GM12878 (cell line): ENCODE results near the gene GET3. TPM values are rescaled to one million over a fixed set of nuclear protein-coding genes. Genes with fewer than 3 reads are reported as not detected.

Experiments
- ATAC-seq: fragments of 200-7000 bp; cut with Tn5 transposase; 3 replicates; pipeline ENCODE4 v1.9.1; 2020; ENCODE audit warnings: mild to moderate bottlenecking, moderate library complexity
- BruUV-seq: library from RNA; stranded (reverse); fragments of 400-500 nt; replicated peaks from 2 replicates; lab custom pipeline; 2021; lab: Mats Ljungman, UMichigan
- CTCF ChIA-PET: fragments of 300-600 bp; sonication (Branson Sonifier 250); formaldehyde crosslinking; extraction: SDS; loops from one replicate; lab custom pipeline; 2021; ENCODE audit warnings: inconsistent platforms; lab: Yijun Ruan, JAX
- POLR2A ChIA-PET: fragments of 350-600 bp; formaldehyde crosslinking; extraction: SDS; loops from one replicate; lab custom pipeline; 2021; ENCODE audit warnings: inconsistent platforms; lab: Charles Lee
- RAD21 ChIA-PET: fragments of 300-600 bp; sonication (Branson Sonifier 250); formaldehyde crosslinking; loops from one replicate; lab custom pipeline; 2023; ENCODE audit warnings: antibody characterized with exemption; ENCODE audit not compliant: unreplicated experiment; lab: Charles Lee
- SMC1A ChIA-PET: fragments of 300-600 bp; sonication (Branson Sonifier 250); formaldehyde crosslinking; loops from one replicate; lab custom pipeline; 2023; ENCODE audit not compliant: unreplicated experiment, uncharacterized antibody; lab: Charles Lee
- DNase-seq: peaks from one replicate; pipeline ENCODE4 v3.0.0-alpha.2; 2011; ENCODE audit warnings: low read depth, low spot score
- FAIRE-seq: peaks from 3 replicates; lab custom pipeline; 2011; peaks lifted over from hg19 to GRCh38; lab: Jason Lieb, UNC
- H2AFZ ChIP-seq: 2 replicates; pipeline ENCODE4 v1.6.0; 2011; ENCODE audit warnings: low read depth, low read length, control low read depth; ENCODE audit not compliant: control insufficient read depth
- H3K27ac ChIP-seq: 2 replicates; pipeline ENCODE4 v1.5.1; 2011; ENCODE audit warnings: control low read depth; ENCODE audit not compliant: control insufficient read depth, insufficient read depth
- H3K27me3 ChIP-seq, 2 experiments: replicated peaks in 1 of 2; 2 replicates each; pipeline versions ENCODE4 v1.6.0 to v1.6.1; 2011; ENCODE audit warnings: low read length in 1 of 2; ENCODE audit not compliant: control insufficient read depth in 2 of 2, insufficient read depth in 2 of 2
- H3K36me3 ChIP-seq, 2 experiments: 2 replicates each; pipeline ENCODE4 v1.5.1; 2011; ENCODE audit warnings: low read length in 1 of 2; ENCODE audit not compliant: control insufficient read depth in 2 of 2, insufficient read depth in 2 of 2
- H3K4me1 ChIP-seq: 2 replicates; pipeline ENCODE4 v1.6.1; 2011; ENCODE audit warnings: mild to moderate bottlenecking, low read length, moderate library complexity, mixed read lengths; ENCODE audit not compliant: control insufficient read depth, insufficient read depth
- H3K4me2 ChIP-seq: 2 replicates; pipeline ENCODE4 v1.6.0; 2011; ENCODE audit warnings: control low read depth; ENCODE audit not compliant: control insufficient read depth, insufficient read depth
- H3K4me3 ChIP-seq: fragments of 200-600 bp; sonication (generic); 2 replicates; pipeline ENCODE4 v1.5.1; 2016
- H3K79me2 ChIP-seq: 2 replicates; pipeline ENCODE4 v1.6.0; 2011; ENCODE audit warnings: low read length; ENCODE audit not compliant: control insufficient read depth, insufficient read depth
- H3K9ac ChIP-seq: 2 replicates; pipeline ENCODE4 v1.8.0; 2011; ENCODE audit warnings: low read length, control low read depth, mixed read lengths; ENCODE audit not compliant: control insufficient read depth, insufficient read depth
- H3K9me3 ChIP-seq: replicated peaks from 3 replicates; pipeline ENCODE4 v1.5.1; 2011; ENCODE audit warnings: mild to moderate bottlenecking, low read length; ENCODE audit not compliant: control insufficient read depth, insufficient read depth
- H4K20me1 ChIP-seq: 2 replicates; pipeline ENCODE4 v1.6.0; 2011; ENCODE audit not compliant: control insufficient read depth, insufficient read depth
- CHD1 ChIP-seq: IDR thresholded peaks from 2 replicates; pipeline ENCODE4 v1.6.1; 2012; ENCODE audit warnings: low read depth, low read length, improper control_type of control experiment
- CREM ChIP-seq: IDR thresholded peaks from 2 replicates; pipeline ENCODE4 v1.6.1; 2014; ENCODE audit warnings: antibody characterized with exemption, low read depth
- HDAC2 ChIP-seq: fragments of 200-600 bp; sonication (generic); IDR thresholded peaks from 2 replicates; pipeline ENCODE4 v1.6.1; 2017
- JUNB ChIP-seq: IDR thresholded peaks from 2 replicates; pipeline ENCODE4 v1.6.1; 2016; ENCODE audit warnings: antibody characterized with exemption, mild to moderate bottlenecking
- MAX ChIP-seq: IDR thresholded peaks from 2 replicates; pipeline ENCODE4 v1.6.1; 2012; ENCODE audit warnings: low read depth, low read length, improper control_type of control experiment
- MEF2B ChIP-seq: fragments of 450-650 bp; IDR thresholded peaks from 2 replicates; pipeline ENCODE4 v1.6.1; 2018; ENCODE audit warnings: mild to moderate bottlenecking, moderate library complexity; ENCODE audit not compliant: partially characterized antibody, poor library complexity, severe bottlenecking
- NBN ChIP-seq: fragments of 450-650 bp; IDR thresholded peaks from 2 replicates; pipeline ENCODE4 v1.6.1; 2016
- POLR2AphosphoS5 ChIP-seq: IDR thresholded peaks from 2 replicates; pipeline ENCODE4 v1.6.1; 2011; ENCODE audit warnings: mild to moderate bottlenecking, low read length, inconsistent platforms
- RAD21 ChIP-seq: IDR thresholded peaks from 2 replicates; pipeline ENCODE4 v1.6.1; 2011; ENCODE audit warnings: mild to moderate bottlenecking, low read depth, low read length, moderate library complexity; ENCODE audit not compliant: insufficient read depth
- SMAD5 ChIP-seq: IDR thresholded peaks from 2 replicates; pipeline ENCODE4 v1.6.1; 2016; ENCODE audit warnings: antibody characterized with exemption, low read depth
- SP1 ChIP-seq: IDR thresholded peaks from one replicate; pipeline ENCODE4 v1.6.1; 2011; ENCODE audit warnings: low read depth, low read length
- STAT3 ChIP-seq: IDR thresholded peaks from 2 replicates; pipeline ENCODE4 v1.6.1; 2011; ENCODE audit warnings: low read depth, low read length, improper control_type of control experiment
- TBL1XR1 ChIP-seq: IDR thresholded peaks from 2 replicates; pipeline ENCODE4 v1.6.1; 2012; ENCODE audit warnings: low read depth, low read length, improper control_type of control experiment
- ZZZ3 ChIP-seq: IDR thresholded peaks from 2 replicates; pipeline ENCODE4 v1.6.1; 2011; ENCODE audit warnings: low read depth; ENCODE audit not compliant: control insufficient read depth, insufficient read length
- WGBS: methylation state at CpG from one replicate; pipeline ENCODE4 v1.1.6; 2016; ENCODE audit warnings: low lambda C conversion rate; ENCODE audit not compliant: insufficient replicate concordance, insufficient coverage; ENCODE audit errors: missing lambda C conversion rate; 5-methylcytosine and 5-hydroxymethylcytosine counted together
- in situ Hi-C: fragments of 300-500 bp; cut with MboI; formaldehyde crosslinking; loops from 9 replicates; pipeline ENCODE4 v1.14.3; 2018; ENCODE audit warnings: mixed read lengths
- intact Hi-C: fragments of 100-400 bp; cut with micrococcal nuclease; formaldehyde crosslinking; loops from one replicate; pipeline ENCODE4 v1.14.2; 2022; ENCODE audit not compliant: unreplicated experiment
- polyA plus RNA-seq, 11 experiments: library from polyadenylated mRNA; depleted of rRNA in 4 of 11; unstranded in 6 of 11; stranded (reverse) in 5 of 11; fragments of >200 nt; fragmentation: Nextera tagmentation in 4 of 11; fragmentation: Illumina TruSeq in 1 of 11; extraction: Ambion mirVana in 4 of 11; extraction: Trizol in 1 of 11; gene quantifications; 1 replicate in 1 of 11; 2 replicates in 10 of 11; pipeline versions ENCODE4 v1.2.1 to v1.2.3, GENCODE V29; 2011 to 2016; ENCODE audit warnings: inconsistent platforms in 2 of 11, missing spikeins in 2 of 11, low read depth in 1 of 11
- total RNA-seq, 4 experiments: library from RNA; depleted of rRNA in 3 of 4; stranded (reverse); fragments of >200 nt in 3 of 4; fragmentation: Illumina TruSeq in 1 of 4; extraction: Trizol in 1 of 4; gene quantifications; 2 replicates each; pipeline versions ENCODE4 v1.2.1 to v1.2.3, GENCODE V29; 2013 to 2021
- TF ChIP-seq, protein P1 (sequence below): fragments of 450-650 bp; conservative IDR thresholded peaks from 2 replicates; pipeline ENCODE4 v1.6.1; 2017; ENCODE audit warnings: mild to moderate bottlenecking, moderate library complexity
- TF ChIP-seq, protein P2 (sequence below): fragments of 450-650 bp; IDR thresholded peaks from 2 replicates; pipeline ENCODE4 v1.6.1; 2017; ENCODE audit warnings: mild to moderate bottlenecking, low read depth, inconsistent platforms; ENCODE audit not compliant: poor library complexity, severe bottlenecking

The GET3 gene
- total and polyA plus RNA-seq, 10 of the 15 experiments (the other 5 are each of a cell fraction or from before 2014, with no cell fraction given) = 14.5 to 144 (median 97.2) TPM

DNA sequence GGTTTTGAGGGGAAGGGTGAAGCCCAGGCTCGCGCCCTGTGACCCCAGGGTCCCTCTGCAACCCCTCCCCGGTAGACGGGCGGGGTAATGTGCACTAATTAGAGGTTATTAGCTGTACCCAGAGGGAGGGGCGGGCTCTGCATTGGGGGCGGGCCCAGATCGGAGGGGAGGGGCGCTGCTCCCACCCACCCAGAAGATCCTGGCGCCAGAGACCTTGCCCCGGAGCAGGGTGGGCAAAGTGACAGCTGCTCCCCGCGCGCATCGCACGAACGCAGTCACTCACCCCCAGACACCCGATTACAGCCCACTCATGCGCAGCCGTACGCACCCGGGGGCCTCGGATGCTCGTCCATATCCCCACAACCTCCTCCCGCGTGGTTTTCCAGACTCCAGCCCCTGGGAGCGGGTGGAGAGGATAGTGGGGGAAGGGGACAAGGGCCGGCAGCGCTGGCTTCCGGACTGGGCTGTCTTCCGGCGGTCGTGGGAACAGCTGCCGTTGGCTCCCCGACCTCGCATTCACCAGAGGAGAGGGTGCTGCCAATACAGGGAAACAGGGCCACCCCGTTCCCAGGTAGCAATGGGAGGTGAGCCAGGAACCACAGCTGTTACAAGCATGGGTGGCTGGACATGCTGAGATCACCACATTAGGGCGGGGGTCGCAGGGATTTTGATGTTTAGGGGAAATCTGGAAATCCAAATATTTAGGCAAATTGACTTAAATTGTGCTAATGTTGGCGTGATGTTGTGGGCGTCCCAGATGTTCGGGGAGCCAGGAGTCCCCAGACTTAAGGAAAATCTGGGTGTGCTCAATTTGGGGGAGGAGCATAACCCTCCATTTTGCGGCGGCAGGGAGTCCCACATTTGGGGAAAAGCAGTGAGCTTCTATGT, 41.0 kb downstream of the GET3 start (continued):
- TF ChIP-seq, protein P1, sequence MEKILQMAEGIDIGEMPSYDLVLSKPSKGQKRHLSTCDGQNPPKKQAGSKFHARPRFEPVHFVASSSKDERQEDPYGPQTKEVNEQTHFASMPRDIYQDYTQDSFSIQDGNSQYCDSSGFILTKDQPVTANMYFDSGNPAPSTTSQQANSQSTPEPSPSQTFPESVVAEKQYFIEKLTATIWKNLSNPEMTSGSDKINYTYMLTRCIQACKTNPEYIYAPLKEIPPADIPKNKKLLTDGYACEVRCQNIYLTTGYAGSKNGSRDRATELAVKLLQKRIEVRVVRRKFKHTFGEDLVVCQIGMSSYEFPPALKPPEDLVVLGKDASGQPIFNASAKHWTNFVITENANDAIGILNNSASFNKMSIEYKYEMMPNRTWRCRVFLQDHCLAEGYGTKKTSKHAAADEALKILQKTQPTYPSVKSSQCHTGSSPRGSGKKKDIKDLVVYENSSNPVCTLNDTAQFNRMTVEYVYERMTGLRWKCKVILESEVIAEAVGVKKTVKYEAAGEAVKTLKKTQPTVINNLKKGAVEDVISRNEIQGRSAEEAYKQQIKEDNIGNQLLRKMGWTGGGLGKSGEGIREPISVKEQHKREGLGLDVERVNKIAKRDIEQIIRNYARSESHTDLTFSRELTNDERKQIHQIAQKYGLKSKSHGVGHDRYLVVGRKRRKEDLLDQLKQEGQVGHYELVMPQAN = peak; percentile 31
- TF ChIP-seq SP1 (peak; percentile 4), STAT3 (no peak), MAX (0 out of 2 replicates have a peak, but pooled peaks have one; percentile 13), NBN (peak; percentile 44; the same call in 1 of the 2 replicates), POLR2AphosphoS5 (0 out of 2 replicates have a peak, but pooled peaks have one; percentile 20)

GRCh38 chr19:12778905-12779161, 41.5 kb downstream of the GET3 start:
- Histone ChIP-seq H3K9ac (peak overlapping the region; percentile 94), H3K9me3 (no peaks in the 10 kb centered on the region), H3K4me1 (peaks cover 39% of the 10 kb centered on the region), H2AFZ (peak overlapping the region; percentile 78), H3K4me2 (peak overlapping the region; percentile 99), H3K79me2 (peaks cover 9% of the 10 kb centered on the region), H3K4me3 (peak overlapping the region; percentile 76), H4K20me1 (no peaks in the 10 kb centered on the region), H3K27me3 (no peaks in the 10 kb centered on the region), H3K27ac (peak overlapping the region; percentile 91), H3K36me3 (no peaks in the 10 kb centered on the region)
- DNase-seq (no peak), FAIRE-seq (no peak), ATAC-seq (no peak)
- 0% methylated on average over 6 of the region's 6 CpGs for WGBS
- POLR2A ChIA-PET = interaction anchor here (0.6 to 9.3 kb wide), 4 partner anchors 9 to 56 kb away, joined by 3 to 303 read pairs (median 36); partner anchors contain the start of gene JUNB
- CTCF ChIA-PET = interaction anchor here (1.0 to 12.1 kb wide), 8 partner anchors 9 to 112 kb away, joined by 3 to 537 read pairs (median 18); partner anchors contain the start of genes JUNB, MAN2B1, PRDX2 and RNASEH2A
- in situ Hi-C loops (no loop called here), intact Hi-C loops (loop anchor here (1.0 kb wide), 1 partner anchor 12 kb away; the partner anchor contains the start of gene JUNB)
- SMC1A ChIA-PET = interaction anchor here (1.0 to 8.4 kb wide), 6 partner anchors 9 to 186 kb away, joined by 3 to 240 read pairs (median 11); partner anchors contain the start of gene JUNB
- BruUV-seq = TSS peak; percentile 95
- RAD21 ChIA-PET = interaction anchor here (0.7 to 4.8 kb wide), 5 partner anchors 9 to 112 kb away, joined by 3 to 303 read pairs (median 13); partner anchors contain the start of genes GCDH and JUNB
- no peak for TF ChIP-seq RAD21
- TF ChIP-seq, protein P2, sequence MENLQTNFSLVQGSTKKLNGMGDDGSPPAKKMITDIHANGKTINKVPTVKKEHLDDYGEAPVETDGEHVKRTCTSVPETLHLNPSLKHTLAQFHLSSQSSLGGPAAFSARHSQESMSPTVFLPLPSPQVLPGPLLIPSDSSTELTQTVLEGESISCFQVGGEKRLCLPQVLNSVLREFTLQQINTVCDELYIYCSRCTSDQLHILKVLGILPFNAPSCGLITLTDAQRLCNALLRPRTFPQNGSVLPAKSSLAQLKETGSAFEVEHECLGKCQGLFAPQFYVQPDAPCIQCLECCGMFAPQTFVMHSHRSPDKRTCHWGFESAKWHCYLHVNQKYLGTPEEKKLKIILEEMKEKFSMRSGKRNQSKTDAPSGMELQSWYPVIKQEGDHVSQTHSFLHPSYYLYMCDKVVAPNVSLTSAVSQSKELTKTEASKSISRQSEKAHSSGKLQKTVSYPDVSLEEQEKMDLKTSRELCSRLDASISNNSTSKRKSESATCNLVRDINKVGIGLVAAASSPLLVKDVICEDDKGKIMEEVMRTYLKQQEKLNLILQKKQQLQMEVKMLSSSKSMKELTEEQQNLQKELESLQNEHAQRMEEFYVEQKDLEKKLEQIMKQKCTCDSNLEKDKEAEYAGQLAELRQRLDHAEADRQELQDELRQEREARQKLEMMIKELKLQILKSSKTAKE = peak; percentile 1
- no peak for TF ChIP-seq CREM
- peak; percentile 50; the same call in 1 of the 2 replicates for TF ChIP-seq SMAD5
- no peak for TF ChIP-seq HDAC2
- no peak for TF ChIP-seq JUNB
- no peak for TF ChIP-seq ZZZ3
- no peak for TF ChIP-seq CHD1
- TF ChIP-seq TBL1XR1 = no peak
- TF ChIP-seq MEF2B = no peak
